Measurements from ENCODE around the gene KRTAP2-1.
"Not testable (repeated sequence)": the region's sequence is repeated elsewhere in the genome, so short reads cannot be mapped to it uniquely, and the experiment has no call there.

GRCh38 chr17:40999563-40999962 is 47.6 kb downstream of the KRTAP2-1 start, which contains the start of gene KRTAP3-2:
- TF ChIP-seq CTCF (IDR thresholded peaks at IDR 0.05; ENCODE audit: borderline replicate concordance, extremely low read depth, low read length, poor library complexity, severe bottlenecking); EZH2 (IDR thresholded peaks at IDR 0.05; ENCODE audit: borderline replicate concordance, low read depth, low read length, severe bottlenecking): not testable (repeated sequence)
